Measurements from ENCODE around the gene ZYX. TPM values are rescaled to one million over a fixed set of nuclear protein-coding genes. Genes with fewer than 3 reads are reported as not detected.

ZYX gene
- total and polyA plus RNA-seq, 2 of the 13 experiments (the other 11 are each of a cell fraction or from before 2014, with no cell fraction given), result 9.9 to 13.7 TPM

DNA sequence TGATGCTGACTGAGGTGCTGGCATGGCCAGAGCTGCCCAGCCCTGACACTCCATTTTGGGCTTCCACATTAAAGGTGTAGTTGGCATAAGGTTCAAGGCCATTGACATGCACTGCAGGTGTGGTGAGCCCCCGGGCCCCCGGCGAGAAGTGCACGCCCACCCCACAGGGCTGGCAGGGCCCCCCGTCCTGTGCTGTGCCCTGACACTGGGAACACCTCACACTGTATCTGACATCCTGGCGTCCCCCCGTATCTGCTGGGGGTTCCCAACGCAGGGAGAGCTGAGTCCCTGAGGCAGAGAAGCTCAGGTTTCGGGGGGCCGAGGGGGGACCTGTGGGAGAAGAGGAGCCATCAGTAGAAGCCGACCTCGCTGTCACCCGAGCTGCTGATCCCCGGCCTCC lies 17.5 kb downstream of the ZYX start:
- H2AFZ ChIP-seq (ENCODE audit: low read length), result no peak overlapping the region
- no peak overlapping the region for H3K4me2 ChIP-seq (ENCODE audit: low read depth, low read length)
- H3K36me3 ChIP-seq (replicated peaks in 1 of 2; ENCODE audit: control insufficient read depth in 1 of 2, insufficient read depth in 2 of 2, low read length in 2 of 2), result no peaks in the 10 kb centered on the region
- TF ChIP-seq ZNF567 (CRISPR knock-in tag; IDR thresholded peaks at IDR 0.05; ENCODE audit: borderline replicate concordance), result no peak
- TF ChIP-seq, protein P1, sequence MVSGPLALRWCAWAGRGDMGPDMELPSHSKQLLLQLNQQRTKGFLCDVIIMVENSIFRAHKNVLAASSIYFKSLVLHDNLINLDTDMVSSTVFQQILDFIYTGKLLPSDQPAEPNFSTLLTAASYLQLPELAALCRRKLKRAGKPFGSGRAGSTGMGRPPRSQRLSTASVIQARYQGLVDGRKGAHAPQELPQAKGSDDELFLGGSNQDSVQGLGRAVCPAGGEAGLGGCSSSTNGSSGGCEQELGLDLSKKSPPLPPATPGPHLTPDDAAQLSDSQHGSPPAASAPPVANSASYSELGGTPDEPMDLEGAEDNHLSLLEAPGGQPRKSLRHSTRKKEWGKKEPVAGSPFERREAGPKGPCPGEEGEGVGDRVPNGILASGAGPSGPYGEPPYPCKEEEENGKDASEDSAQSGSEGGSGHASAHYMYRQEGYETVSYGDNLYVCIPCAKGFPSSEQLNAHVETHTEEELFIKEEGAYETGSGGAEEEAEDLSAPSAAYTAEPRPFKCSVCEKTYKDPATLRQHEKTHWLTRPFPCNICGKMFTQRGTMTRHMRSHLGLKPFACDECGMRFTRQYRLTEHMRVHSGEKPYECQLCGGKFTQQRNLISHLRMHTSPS (CRISPR knock-in tag; IDR thresholded peaks at IDR 0.05; ENCODE audit: low read depth), result no peak
- no peak for TF ChIP-seq ZNF562 (CRISPR knock-in tag; IDR thresholded peaks at IDR 0.05; ENCODE audit: borderline replicate concordance)
- TF ChIP-seq KAT7 (CRISPR knock-in tag; IDR thresholded peaks at IDR 0.05; ENCODE audit: borderline replicate concordance), result no peak
- TF ChIP-seq ZNF34 (CRISPR knock-in tag; IDR thresholded peaks at IDR 0.05; ENCODE audit: borderline replicate concordance), result no peak
- no peak for TF ChIP-seq SIN3A (IDR thresholded peaks at IDR 0.05; ENCODE audit: borderline replicate concordance, low read depth, low read length)
- no peak for TF ChIP-seq HOXA9 (CRISPR knock-in tag; IDR thresholded peaks at IDR 0.05; ENCODE audit: borderline replicate concordance)
- no peak for TF ChIP-seq ZFP1 (CRISPR knock-in tag; IDR thresholded peaks at IDR 0.05)
- TF ChIP-seq ZNF282 (IDR thresholded peaks at IDR 0.05; ENCODE audit: partially characterized antibody), result no peak
- no peak for TF ChIP-seq DMAP1 (CRISPR knock-in tag; IDR thresholded peaks at IDR 0.05)
- no peak for TF ChIP-seq FLYWCH1 (CRISPR knock-in tag; IDR thresholded peaks at IDR 0.05)
- no peak for TF ChIP-seq HHEX (CRISPR knock-in tag; IDR thresholded peaks at IDR 0.05)
- no peak for TF ChIP-seq ZNF382 (CRISPR knock-in tag; IDR thresholded peaks at IDR 0.05; ENCODE audit: borderline replicate concordance)
- TF ChIP-seq, protein P2, sequence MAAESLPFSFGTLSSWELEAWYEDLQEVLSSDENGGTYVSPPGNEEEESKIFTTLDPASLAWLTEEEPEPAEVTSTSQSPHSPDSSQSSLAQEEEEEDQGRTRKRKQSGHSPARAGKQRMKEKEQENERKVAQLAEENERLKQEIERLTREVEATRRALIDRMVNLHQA (CRISPR knock-in tag; IDR thresholded peaks at IDR 0.05), result no peak
- no peak for TF ChIP-seq ZNF260 (CRISPR knock-in tag; IDR thresholded peaks at IDR 0.05; ENCODE audit: borderline replicate concordance, low read depth)
- TF ChIP-seq MEF2D (CRISPR knock-in tag; IDR thresholded peaks at IDR 0.05), result no peak
- in situ Hi-C loops (cut with HindIII; ENCODE audit: extremely low pct_ligation_motif_present, low pct_unique_long_range_greater_than_20kb) (loop anchor here (25.0 kb wide), 1 partner anchor 514 kb away; the partner anchor contains the start of gene TCAF1), intact Hi-C loops (cut with micrococcal nuclease; ENCODE audit: unreplicated experiment) (no loop called here)
- H3K4me3 ChIP-seq (replicated peaks in 1 of 3; ENCODE audit: insufficient read depth in 1 of 3, low read depth in 2 of 3, low read length in 3 of 3), result no peak overlapping the region
- H3K79me2 ChIP-seq (ENCODE audit: insufficient read depth, low read length), result no peaks in the 10 kb centered on the region
- no peaks in the 10 kb centered on the region for H3K9me3 ChIP-seq (ENCODE audit: low read length)
- no peaks in the 10 kb centered on the region for H3K27me3 ChIP-seq (ENCODE audit: control insufficient read depth in 1 of 2, insufficient read depth in 2 of 2, low read length in 2 of 2)
- no peaks in the 10 kb centered on the region for H4K20me1 ChIP-seq (ENCODE audit: insufficient read depth, low read length)
- FAIRE-seq (no peak), ATAC-seq (no peak), DNase-seq (ENCODE audit: low spot score) (no peak)
- H3K9ac ChIP-seq (ENCODE audit: insufficient read depth, low read depth, low read length), result no peak overlapping the region
- ChIA-PET POLR2A (no interaction called here), CTCF (ENCODE audit: low intra/inter-chr PET ratio, low total read pairs) (no interaction called here)
- 90% methylated on average over 11 of the region's 14 CpGs for WGBS (ENCODE audit: low lambda C conversion rate)
- no TSS peak for BruUV-seq (replicated peaks)
- H3K4me1 ChIP-seq (ENCODE audit: insufficient read depth, low read length), result peaks cover 35% of the 10 kb centered on the region
- H3K27ac ChIP-seq (ENCODE audit: extremely low read length, insufficient read depth, low read length), result no peak overlapping the region

Data from HepG2 (cell line).